Stimulated activated CD4-positive, alpha-beta T cell treated with anti-CD3 and anti-CD28 coated beads, Interleukin-1b, Interleukin-23, amount 100 ng/mL, for 4 hours (primary cell): ENCODE data around the gene WFDC2.
"Not testable (repeated sequence)": the region's sequence is repeated elsewhere in the genome, so short reads cannot be mapped to it uniquely, and the experiment has no call there.

Experiments
- DNase-seq, 2 donors: peaks; one replicate each; pipeline ENCODE4 v3.0.0-alpha.2; 2020; ENCODE audit warnings: low read depth in 2 of 2

Gene WFDC2

GRCh38 chr20:45452238-45452637 lies 17.3 kb upstream of the WFDC2 start:
- DNase-seq: no peak

GRCh38 chr20:45452772-45453691 lies 16.5 kb upstream of the WFDC2 start:
- no peak for DNase-seq

- DNase-seq: no peak
Measured at GRCh38 chr20:45456632-45457031, 12.9 kb upstream of the WFDC2 start.

- no peak for DNase-seq
Measured at GRCh38 chr20:45459606-45460005, 9.9 kb upstream of the WFDC2 start.

GRCh38 chr20:45461225-45461624 lies 8.3 kb upstream of the WFDC2 start:
- DNase-seq: no peak

- DNase-seq: no peak
Measured at GRCh38 chr20:45462711-45463509, 6.6 kb upstream of the WFDC2 start.

GRCh38 chr20:45463709-45464108 lies 5.8 kb upstream of the WFDC2 start:
- DNase-seq: no peak

GRCh38 chr20:45465491-45466266 lies 3.9 kb upstream of the WFDC2 start:
- DNase-seq: no peak

- DNase-seq: no peak
Measured at GRCh38 chr20:45467172-45467571, 2.4 kb upstream of the WFDC2 start.

- no peak for DNase-seq
Measured at GRCh38 chr20:45467861-45468260, 1.7 kb upstream of the WFDC2 start.

- no peak for DNase-seq
Measured at GRCh38 chr20:45470262-45470931, 844 bp downstream of the WFDC2 start.

GRCh38 chr20:45470937-45471336 lies 1.4 kb downstream of the WFDC2 start:
- DNase-seq: no peak

- not testable (repeated sequence) for DNase-seq
Measured at GRCh38 chr20:45472286-45472685, 2.7 kb downstream of the WFDC2 start.

GRCh38 chr20:45477530-45478148 lies 8.1 kb downstream of the WFDC2 start:
- not testable (repeated sequence) for DNase-seq

GRCh38 chr20:45479822-45480221 lies 10.3 kb downstream of the WFDC2 start:
- no peak for DNase-seq

- no peak for DNase-seq
Measured at GRCh38 chr20:45484676-45485075, 15.1 kb downstream of the WFDC2 start.

GRCh38 chr20:45485388-45485787 lies 15.8 kb downstream of the WFDC2 start:
- DNase-seq: no peak

GRCh38 chr20:45487231-45487635 lies 17.7 kb downstream of the WFDC2 start:
- no peak for DNase-seq

- no peak for DNase-seq
Measured at GRCh38 chr20:45489083-45489531, 19.6 kb downstream of the WFDC2 start.

- DNase-seq: no peak
Measured at GRCh38 chr20:45495501-45495941, 26.0 kb downstream of the WFDC2 start.

GRCh38 chr20:45496166-45496565 lies 26.6 kb downstream of the WFDC2 start:
- no peak for DNase-seq
